AG04450 (cell line): ENCODE results near the gene TRAF1. TPM values are rescaled to one million over a fixed set of nuclear protein-coding genes. Genes with fewer than 3 reads are reported as not detected.
A peak's percentile ranks its signal among the peaks of the same experiment; 100 is the strongest.

ENCODE experiments used
- CTCF ChIA-PET: fragments of 300-600, 350-600 bp; formaldehyde crosslinking; extraction: SDS; loops from one replicate; lab custom pipeline; 2022; ENCODE audit warnings: antibody characterized with exemption, inconsistent platforms; lab: Charles Lee
- POLR2A ChIA-PET: fragments of 350-600 bp; formaldehyde crosslinking; extraction: SDS; loops from one replicate; lab custom pipeline; 2021; ENCODE audit warnings: antibody characterized with exemption, inconsistent platforms; lab: Yijun Ruan, JAX
- DNase-seq: peaks from one replicate; pipeline ENCODE4 v3.0.0-alpha.2; 2011; ENCODE audit warnings: low read depth, low spot score
- H3K27ac ChIP-seq: one replicate; pipeline ENCODE4 v1.5.1; 2012; ENCODE audit warnings: low read depth, low read length, control low read depth
- H3K27me3 ChIP-seq: one replicate; pipeline ENCODE4 v1.6.0; 2012; ENCODE audit warnings: low read length; ENCODE audit not compliant: control insufficient read depth, insufficient read depth
- H3K4me3 ChIP-seq: 2 replicates; pipeline ENCODE4 v1.5.1; 2011; ENCODE audit warnings: mild to moderate bottlenecking, low read depth, low read length, control low read depth
- H3K9me3 ChIP-seq: 2 replicates; pipeline ENCODE4 v1.5.1; 2012; ENCODE audit warnings: low read length; ENCODE audit not compliant: control insufficient read depth, insufficient read depth
- CTCF ChIP-seq: IDR thresholded peaks from 2 replicates; pipeline ENCODE4 v1.5.1; 2011; ENCODE audit warnings: low read depth, low read length, control low read depth, inconsistent platforms
- polyA plus RNA-seq: library from polyadenylated mRNA; depleted of rRNA; stranded (reverse); fragments of >200 nt; gene quantifications from 2 replicates; pipeline ENCODE4 v1.2.3, GENCODE V29; 2011

Gene TRAF1
- polyA plus RNA-seq, 1 experiment: 3.7 TPM

DNA sequence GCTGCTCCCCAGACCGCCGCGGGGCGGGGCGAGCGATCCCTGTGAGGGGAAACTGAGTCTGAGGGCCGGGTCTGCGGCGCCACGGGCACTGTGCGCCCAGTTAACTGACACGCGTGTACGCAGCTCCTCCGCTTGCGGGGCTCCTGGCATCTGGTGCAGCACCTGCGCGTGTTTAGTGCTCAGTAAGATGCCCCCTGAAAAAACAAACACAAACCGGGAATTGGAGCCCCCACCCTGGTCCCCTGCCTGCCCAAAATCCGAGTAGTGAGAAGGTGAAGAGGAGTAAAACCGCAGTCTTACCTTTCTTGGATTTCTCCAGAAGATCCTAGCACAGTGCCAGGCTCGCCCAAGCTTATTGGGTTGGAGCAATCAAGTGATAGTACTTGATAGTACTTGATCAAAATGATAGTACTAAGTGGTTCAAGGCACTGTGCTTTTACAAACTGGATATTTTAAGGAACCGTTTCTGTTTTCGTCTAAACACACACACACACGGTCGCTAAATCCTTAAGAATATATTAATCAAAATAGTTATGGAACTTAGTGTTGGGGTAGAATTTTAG lies 2.7 kb upstream of the TRAF1 start:
- Histone ChIP-seq H3K4me3 (peak overlapping the region; percentile 49), H3K9me3 (no peaks in the 10 kb centered on the region), H3K27me3 (no peaks in the 10 kb centered on the region), H3K27ac (no peak overlapping the region)
- DNase-seq: no peak
- TF ChIP-seq CTCF: peak; percentile 10
- POLR2A ChIA-PET: no interaction called here
- CTCF ChIA-PET: interaction anchor here (0.6 to 1.4 kb wide), 4 partner anchors 9 to 52 kb away, joined by 3 to 7 read pairs (median 4); no protein-coding TSS in a partner anchor

- no peaks in the 10 kb centered on the region for H3K9me3 ChIP-seq
- H3K27ac ChIP-seq: no peak overlapping the region
- H3K27me3 ChIP-seq: no peaks in the 10 kb centered on the region
- CTCF ChIA-PET: interaction anchor here (1.4 kb wide), 1 partner anchor 12 kb away, joined by 7 read pairs; no protein-coding TSS in a partner anchor
- DNase-seq: no peak
- peak overlapping the region; percentile 49 for H3K4me3 ChIP-seq
- TF ChIP-seq CTCF: no peak; the same call in 1 of the 2 replicates
- POLR2A ChIA-PET: no interaction called here
Measured at GRCh38 chr9:120928483-120929228, 2.1 kb upstream of the TRAF1 start.

DNA sequence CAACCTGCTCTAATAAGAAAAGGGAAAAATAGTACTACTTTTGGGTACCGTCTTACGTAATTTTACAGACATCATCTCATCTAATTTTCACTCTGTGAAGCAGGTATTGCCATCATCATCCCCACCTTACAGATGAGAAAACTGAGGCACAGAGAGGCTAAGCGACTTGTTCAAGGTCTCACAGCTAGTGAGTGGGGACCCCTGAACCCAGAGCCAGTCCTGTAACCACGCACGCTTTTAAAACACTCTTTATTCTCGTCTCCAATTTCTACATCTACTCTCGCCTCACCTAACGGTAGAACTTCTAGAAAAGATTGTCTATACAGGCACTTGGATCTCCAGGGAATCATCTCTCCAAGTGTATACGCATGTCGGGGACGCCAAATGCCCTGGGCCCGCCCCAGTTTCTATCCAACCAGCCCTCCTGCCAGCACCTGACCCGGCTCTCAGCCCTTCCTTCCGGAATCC lies 1.5 kb upstream of the TRAF1 start:
- H3K9me3 ChIP-seq: no peaks in the 10 kb centered on the region
- TF ChIP-seq CTCF: no peak
- ChIA-PET POLR2A (no interaction called here), CTCF (no interaction called here)
- H3K27ac ChIP-seq: no peak overlapping the region
- H3K4me3 ChIP-seq: peak overlapping the region; percentile 49; the same call in 1 of the 2 replicates
- no peak for DNase-seq
- H3K27me3 ChIP-seq: no peaks in the 10 kb centered on the region

DNA sequence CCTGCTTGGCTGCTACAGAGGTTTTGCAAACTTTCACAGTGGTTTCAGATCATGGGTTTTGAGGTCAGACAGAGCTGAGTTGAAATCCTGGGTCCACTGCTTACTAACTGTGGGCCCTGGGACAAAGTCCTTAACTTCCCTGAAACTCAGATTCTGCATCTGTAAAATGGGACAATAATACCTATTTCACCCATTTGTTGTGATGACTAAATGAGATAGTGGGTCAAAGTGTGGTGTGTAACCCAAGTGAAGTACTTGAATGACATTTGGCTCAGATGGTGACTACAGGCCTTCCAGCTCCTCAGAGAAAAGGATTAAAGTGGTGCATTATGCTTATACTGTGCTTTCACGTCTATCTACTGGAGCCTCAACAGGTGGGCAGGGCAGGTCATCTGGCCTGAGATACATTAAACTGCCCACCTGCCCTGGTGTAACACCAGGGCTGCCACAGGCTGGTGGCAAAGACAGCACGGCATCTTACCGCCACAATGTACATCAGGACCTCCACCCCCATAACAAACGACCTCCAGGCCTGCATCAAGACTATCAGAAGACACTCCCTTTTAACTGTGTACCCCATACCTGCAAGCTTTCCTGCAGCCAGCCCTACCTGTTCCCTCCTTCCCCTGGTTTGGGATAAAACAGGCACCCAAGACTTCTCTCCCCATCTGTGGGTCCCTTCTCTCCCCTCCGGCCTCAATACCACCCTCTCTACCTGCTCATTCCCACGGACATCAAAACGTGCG lies 846 bp upstream of the TRAF1 start:
- H3K27ac ChIP-seq: no peak overlapping the region
- H3K27me3 ChIP-seq: no peaks in the 10 kb centered on the region
- ChIA-PET POLR2A (no interaction called here), CTCF (no interaction called here)
- DNase-seq: no peak
- no peak overlapping the region for H3K4me3 ChIP-seq
- no peak for TF ChIP-seq CTCF
- H3K9me3 ChIP-seq: no peaks in the 10 kb centered on the region
